NT2/D1 (cell line): Measurements from ENCODE around the gene KIAA1586.
"Not testable (repeated sequence)": the region's sequence is repeated elsewhere in the genome, so short reads cannot be mapped to it uniquely, and the experiment has no call there.

Experiments used
- YY1 ChIP-seq: IDR thresholded peaks from 2 replicates; pipeline ENCODE4 v1.6.1; 2011; ENCODE audit not compliant: insufficient read length, insufficient read depth
- ZNF274 ChIP-seq: IDR thresholded peaks from 2 replicates; pipeline ENCODE4 v1.6.1; 2011; ENCODE audit warnings: mild to moderate bottlenecking, low read depth, low read length

DNA sequence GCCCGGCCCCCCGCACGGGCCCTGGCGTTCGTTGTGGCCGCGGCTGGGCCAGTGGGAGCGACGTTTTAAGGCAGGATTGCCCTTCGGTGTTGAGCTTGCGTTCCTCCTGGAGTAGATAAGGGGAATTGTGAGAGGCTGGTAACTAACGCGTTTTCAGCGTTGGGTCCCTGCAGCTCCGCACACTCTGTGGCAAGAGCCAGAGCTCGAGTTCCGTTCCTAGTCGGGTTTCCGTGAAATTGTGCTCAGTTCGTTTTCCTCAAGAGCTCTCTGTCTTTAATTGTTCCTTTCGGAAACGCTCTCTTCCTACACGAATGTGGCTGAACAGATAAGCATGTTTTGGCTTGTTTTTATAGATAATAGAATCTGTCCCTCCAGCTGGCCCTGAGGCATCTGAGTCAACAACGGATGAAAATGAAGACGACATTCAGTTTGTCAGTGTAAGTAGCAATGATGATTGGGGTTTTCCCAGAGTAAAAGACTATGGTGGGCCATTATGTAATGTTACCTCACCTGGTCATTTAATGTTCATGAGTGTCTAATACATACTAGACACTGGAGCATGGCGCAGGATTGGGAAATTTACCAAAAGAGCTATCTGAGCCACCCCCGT lies 44.1 kb downstream of the KIAA1586 start:
- not testable (repeated sequence) for TF ChIP-seq ZNF274, YY1
